Esophagus squamous epithelium (tissue), 4 donors: ENCODE results near the gene CPPED1.

Experiments
- CTCF ChIP-seq, 6 experiments: fragments of 450-650 bp in 4 of 6; fragments of 200-600 bp in 2 of 6; sonication (generic) in 2 of 6; IDR thresholded peaks; one replicate each; pipeline ENCODE4 v1.5.1; 2016 to 2019; ENCODE audit warnings: antibody characterized with exemption in 6 of 6, mild to moderate bottlenecking in 4 of 6, moderate library complexity in 4 of 6
- POLR2A ChIP-seq, 4 donors: fragments of 450-650 bp; IDR thresholded peaks; one replicate each; pipeline ENCODE4 v1.6.1; 2017; ENCODE audit warnings: antibody characterized with exemption in 4 of 4, mild to moderate bottlenecking in 4 of 4, moderate library complexity in 3 of 4

- TF ChIP-seq CTCF (IDR thresholded peaks at IDR 0.05) (no peak), POLR2A (IDR thresholded peaks at IDR 0.05) (no peak)
Measured at GRCh38 chr16:12767897-12768296, 35.8 kb downstream of the CPPED1 start.
